HG02870 (cell line): ENCODE results near the gene CNTN4.
"Not testable (repeated sequence)": the region's sequence is repeated elsewhere in the genome, so short reads cannot be mapped to it uniquely, and the experiment has no call there.

Experiments
- ATAC-seq: cut with Tn5 transposase; IDR thresholded peaks from one replicate; pipeline ENCODE4 v1.9.1; 2021; ENCODE audit warnings: mild to moderate bottlenecking, moderate library complexity; ENCODE audit not compliant: unreplicated experiment

The CNTN4 gene

DNA sequence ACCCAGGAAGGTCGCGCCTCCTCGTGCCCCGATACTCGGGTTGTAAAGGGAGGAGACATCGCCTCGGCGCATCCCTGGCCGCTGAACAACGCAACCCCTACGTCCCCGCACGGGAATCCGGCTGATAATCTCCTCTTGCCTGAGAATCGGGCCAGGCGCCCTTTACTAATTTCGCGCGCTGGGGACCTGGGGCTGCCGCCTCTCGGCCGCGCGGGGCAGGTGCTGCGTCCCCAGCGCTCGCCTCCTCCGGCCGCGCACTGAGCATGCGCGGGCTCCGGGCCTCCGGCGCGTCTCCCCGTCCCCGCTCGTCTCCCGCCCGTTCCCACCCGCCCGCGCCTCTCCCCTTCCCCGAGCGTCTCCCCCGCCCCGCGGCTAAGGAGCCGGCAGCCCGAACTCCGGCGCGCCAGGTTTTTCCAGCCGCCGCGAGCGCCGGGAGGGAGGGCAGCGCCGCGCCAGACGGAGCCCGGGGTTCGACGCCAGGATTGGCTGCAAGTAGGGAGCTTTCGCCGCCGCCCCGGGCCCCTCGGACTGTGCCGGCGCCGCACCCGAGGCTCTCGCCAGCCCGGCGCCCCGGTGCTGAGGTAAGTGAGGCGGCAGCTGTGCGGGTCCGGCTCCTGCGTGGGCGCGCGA, at the start of gene CNTN4:
Gene CNTN4 (plus strand): TSS at position 469 of the 630 bp plus-strand sequence.
- no peak for ATAC-seq

DNA sequence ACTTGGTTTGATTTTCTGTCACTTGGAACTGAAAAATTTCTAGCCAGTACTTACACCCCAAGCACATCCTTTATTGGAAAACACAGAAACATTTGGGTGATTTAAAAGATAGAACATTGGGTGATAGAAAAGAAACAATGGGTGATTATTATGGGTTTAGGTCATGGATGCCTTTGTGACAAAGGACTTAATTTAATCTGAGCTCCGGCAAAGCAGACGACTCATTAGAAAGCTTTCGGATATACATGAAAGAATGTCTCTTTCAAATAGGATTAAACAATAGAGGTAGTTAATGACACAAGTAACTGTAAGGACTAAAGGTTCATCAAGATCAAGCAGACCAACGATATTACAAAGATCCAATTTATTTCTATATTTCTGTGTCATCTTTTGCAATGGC, 37.3 kb upstream of the CNTN4 start:
- ATAC-seq: no peak

DNA sequence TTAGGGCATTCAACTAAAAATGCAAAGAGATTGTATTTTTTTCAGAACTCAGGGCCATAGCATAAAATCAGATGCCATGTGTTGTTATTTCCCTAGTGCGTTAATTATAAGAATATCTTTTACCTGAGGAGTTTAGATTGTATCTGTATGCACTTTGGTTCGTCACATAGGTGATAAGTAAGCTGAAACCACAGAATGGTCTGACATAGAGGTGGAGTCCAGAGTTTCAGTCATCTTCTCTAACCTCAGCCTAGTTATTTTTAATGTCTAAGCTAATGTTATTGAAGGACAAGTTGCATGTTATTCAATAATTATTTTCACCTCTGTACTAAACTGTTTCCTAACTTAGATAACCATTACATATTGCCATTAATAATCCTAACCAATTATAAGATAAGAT, 27.1 kb upstream of the CNTN4 start:
- no peak for ATAC-seq

DNA sequence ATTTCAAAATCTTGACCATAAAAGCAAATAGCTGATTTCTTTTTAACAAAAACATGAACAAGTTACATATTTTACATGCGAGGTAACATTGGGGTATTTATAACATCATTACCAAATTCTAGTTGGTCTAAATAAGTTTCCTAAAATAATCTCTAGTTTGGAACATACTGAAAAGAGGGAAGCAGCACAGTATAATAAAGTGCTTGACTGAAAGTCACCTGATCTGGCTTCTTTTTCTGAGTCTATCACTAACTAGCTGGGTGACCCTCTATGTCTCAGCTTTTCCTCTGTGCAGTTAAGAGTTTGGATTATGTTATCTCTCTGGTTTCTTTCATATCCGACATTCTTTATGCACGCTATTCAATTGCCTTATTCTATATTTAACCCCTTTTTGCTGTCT, 19.8 kb upstream of the CNTN4 start:
- no peak for ATAC-seq

DNA sequence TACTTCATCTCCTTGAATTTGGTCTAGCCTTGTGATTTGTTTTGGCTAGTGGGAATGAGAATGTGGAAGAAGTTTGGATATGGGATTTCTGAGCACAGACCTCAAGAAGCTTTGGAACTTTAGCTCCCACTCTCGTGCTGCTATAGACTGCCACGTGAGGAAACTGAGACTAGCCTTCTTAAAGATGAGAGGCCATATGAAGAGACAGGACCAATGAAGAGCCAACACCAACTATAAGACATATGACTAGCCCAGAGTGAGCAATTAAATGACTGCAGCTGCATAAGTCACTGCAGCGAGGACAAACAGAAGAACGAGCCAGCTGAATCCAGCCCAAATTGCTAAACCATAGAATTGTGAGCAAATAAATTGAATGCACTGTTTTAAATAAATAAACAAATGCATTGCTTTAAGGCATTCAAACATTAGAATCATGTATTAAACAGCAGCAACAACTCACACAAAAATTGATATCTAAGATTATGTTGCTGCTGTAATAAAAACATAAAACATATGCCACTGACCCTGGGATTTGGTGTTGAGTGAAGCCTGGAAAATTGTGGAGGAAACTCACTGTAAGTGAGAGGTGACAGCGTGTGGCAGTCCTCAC, 15.7 kb upstream of the CNTN4 start:
- ATAC-seq: no peak

DNA sequence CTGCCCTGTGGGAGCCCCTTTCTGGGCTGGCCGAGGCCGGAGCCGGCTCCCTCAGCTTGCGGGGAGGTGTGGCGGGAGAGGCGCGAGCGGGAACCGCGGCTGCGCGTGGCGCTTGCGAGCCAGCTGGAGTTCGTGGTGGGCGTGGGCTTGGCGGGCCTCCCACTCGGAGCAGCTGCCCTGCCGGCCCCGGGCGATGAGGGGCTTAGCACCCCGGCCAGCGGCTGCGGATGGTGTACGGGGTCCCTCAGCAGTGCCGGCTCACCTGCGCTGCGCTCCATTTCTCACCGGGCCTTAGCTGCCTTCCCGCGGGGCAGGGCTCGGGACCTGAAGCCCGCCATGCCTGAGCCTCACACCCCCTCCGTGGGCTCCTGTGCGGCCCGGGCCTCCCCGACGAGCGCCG, 15.1 kb upstream of the CNTN4 start:
- not testable (repeated sequence) for ATAC-seq

DNA sequence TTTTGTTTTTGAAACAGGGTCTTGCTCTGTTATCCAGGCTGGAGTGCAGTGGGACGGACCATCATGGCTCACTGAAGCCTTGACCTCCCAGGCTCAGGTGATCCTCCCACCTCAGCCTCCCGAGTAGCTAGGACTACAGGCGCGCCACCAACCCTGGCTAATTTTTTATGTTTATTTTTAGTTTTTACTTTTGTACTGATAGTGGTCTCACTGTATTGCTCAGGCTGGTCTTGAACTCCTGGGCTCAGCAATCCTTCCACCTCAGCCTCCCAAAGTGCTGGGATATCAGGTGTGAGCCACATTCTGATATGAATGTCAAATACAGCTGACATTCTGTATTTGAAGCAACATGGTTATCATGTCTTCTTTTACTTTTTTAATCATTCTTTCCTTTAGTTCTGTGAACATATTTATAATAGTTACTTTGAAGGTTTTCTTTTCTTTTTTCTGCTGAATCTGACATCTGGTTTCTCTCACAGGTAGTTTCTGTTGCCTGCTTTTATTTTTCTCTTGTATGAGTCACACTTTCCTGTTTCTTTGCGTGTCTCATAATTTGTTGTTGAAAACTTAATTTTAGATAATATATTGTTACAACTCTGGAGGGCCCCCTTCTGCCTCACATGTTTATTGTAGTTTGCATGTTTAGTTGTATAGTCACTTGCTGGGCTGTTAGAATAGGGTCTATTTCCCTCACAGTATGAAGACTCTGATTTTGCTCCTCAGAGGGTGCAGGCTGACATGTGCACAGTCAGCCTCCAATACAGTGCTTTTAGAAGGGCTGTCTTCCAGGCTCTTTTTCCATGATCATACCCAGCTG, 8.4 kb upstream of the CNTN4 start:
- no peak for ATAC-seq

DNA sequence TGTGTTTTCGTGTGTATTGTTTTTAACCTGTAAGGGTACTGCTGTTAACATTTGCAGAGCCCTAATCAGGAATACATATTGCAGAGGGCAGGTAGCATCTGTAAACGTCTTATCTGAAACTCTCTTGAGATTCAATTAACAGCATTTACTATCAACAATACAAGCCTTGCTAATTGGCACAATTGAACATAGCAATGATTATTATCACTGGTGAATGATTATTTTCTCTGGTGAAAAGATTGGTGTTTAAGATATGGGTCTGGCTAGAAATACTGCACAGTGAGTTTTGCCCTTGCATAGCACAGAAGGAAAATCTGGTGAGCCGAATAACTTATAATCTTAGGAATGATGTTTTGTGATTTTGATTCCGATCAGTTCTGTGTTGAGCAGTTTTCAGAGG, 5.9 kb upstream of the CNTN4 start:
- no peak for ATAC-seq

DNA sequence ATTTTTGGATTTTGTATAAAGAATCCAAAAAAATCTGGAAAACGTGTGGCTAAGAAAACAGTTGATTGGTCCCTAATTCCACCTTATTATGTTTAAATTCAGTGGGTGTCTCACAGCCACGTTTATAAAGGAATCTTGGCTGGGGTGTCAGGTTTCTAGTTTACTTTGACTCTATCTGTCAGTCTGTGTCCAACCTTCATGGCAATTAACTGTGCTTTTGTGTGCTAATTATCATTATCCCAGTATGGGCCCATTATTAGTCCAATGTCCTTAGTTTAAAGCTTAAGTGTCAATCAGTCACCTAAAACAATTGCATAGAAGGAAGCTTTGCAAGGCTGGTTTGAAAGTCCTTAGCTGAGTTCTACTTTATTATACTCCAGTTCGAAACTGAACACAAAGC, 3.7 kb upstream of the CNTN4 start:
- ATAC-seq: no peak

DNA sequence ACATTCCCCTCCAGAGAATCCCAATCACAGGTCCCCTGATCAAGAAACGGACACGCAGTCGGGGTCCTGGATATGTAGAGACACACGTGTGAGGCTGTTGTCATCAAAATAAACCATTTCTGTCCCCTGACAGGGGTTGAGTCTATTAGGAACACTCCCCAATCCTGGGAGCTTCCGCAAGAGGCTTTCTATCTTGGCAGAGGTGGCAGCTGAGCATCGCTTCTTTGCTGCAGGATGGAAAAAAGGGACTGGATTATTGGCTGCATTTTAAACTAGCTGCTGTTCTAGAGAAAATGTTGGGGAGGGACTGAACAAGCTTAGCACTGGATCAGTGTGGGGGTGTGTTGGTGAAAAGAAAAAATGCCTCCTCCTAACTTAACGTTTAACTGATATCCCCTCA, 2.5 kb upstream of the CNTN4 start:
- no peak for ATAC-seq

DNA sequence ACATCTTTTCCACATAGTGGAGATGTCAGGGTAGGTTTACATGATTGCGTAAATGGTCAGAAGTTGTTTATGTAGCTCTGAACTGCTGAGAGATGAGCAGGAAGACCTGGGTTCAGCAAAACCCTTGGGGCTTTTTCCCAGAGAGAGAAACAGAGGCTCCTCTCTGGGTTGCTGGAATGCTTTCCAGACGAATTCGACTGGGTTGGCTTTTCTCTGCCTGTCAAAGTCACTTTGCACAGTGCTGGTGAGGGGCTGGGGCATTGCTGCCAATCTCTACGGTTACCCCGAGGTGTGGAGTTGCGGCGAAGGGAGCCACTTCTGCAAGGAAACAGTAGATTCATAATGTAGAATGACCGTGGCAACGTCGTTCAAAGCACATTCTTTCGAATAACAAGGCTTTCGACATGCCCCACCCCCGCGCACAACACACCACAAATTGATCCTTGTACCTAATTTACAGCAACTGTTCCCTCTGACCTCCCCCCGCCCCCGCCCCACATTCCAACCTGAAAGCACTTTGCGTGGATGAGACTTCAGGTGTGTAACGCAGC, 950 bp upstream of the CNTN4 start:
- no peak for ATAC-seq

DNA sequence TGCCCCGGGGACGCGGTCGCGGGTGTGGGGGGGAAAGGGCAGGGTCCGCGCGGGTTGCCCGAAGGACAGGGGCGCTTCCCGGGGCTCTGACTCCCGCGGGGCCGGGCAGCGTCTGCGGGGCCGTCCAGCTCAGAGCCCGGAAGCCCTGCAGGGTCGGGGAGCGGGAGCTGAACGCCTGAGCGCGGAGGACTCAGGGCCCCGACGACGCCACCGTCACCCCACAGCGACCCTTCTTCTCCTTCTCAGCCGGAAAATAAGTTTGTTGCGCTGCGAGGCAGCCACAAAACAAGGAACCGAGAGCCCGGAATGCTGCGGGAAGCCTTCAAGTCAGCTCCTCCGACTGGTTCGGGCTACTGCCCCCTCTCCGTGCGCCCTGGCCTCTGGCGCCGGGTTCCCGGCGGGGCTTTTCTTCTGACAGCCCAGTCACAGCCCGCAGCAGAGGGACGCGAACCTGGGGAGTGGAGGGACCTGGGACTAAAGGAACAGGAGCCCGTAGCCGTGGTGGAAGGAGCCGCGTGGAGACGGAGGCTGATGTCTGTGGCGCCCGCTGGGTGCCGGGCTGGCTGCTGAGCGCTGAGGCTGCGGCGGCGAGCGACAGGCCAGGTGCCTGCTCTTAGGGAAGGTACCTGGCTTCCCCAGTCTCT, 484 bp downstream of the CNTN4 start:
- no peak for ATAC-seq

DNA sequence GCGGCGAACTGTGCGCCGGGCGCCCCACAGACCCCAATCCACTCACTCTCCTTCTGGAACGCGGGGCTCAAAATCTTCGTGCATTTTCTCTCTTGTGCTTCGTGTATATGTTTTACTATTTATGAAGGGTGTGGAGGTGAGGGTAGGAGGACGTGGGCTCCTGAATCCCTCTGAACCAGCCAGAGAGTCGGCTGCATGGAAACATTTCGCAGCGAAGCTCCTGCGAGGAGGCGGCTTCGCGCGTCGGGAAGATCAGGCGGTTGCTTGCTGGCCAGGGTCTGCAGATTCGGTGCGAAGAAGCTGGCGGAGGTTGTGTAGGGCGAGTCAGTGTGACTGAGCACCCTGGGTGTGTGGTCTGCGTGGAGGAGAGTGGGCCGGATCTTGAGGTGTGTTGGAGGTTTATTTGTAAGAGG, 1.1 kb downstream of the CNTN4 start:
- ATAC-seq: no peak

DNA sequence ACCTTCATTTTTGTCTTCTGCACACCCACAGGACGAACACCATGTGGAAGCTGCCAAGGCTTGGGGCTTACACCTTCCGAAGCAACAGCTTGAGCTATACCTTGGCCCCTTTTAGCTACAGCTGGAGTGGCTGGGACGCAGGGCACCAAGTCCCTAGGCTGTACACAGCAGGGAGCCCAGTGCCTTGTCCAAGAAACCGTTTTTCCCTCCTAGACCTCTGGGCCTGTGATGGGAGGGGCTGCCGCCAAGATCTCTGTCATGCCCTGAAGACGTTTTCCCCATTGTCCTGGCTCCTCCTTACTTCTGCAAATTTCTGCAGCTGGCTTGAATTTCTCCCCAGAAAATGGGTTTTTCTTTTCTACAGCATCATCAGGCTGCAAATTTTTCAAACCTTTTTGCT, 7.8 kb downstream of the CNTN4 start:
- no peak for ATAC-seq

DNA sequence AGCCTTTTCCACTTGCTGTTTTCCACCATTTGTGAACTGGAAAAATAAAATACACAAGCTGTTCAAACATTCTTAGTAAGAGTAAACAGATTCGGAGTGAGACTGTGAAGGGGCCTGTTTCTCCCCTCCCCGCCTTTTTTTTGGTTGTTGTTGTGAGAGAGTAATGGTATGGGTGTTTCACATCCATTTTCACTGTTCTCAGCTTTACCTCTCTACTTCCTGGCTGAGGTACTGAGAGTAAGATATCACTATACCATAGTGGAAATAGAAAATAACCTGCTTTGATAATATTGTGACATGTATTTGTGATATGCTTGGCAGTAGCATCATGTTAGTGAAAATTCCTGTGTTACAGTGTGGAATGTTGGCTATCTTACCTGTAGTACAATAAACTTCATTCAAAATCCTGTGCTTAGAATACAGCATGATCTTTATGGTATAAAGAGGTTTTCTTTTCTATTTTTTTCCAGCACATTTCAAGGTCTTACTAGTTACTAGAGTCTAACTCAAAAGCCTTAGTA, 12.0 kb downstream of the CNTN4 start:
- ATAC-seq: no peak

DNA sequence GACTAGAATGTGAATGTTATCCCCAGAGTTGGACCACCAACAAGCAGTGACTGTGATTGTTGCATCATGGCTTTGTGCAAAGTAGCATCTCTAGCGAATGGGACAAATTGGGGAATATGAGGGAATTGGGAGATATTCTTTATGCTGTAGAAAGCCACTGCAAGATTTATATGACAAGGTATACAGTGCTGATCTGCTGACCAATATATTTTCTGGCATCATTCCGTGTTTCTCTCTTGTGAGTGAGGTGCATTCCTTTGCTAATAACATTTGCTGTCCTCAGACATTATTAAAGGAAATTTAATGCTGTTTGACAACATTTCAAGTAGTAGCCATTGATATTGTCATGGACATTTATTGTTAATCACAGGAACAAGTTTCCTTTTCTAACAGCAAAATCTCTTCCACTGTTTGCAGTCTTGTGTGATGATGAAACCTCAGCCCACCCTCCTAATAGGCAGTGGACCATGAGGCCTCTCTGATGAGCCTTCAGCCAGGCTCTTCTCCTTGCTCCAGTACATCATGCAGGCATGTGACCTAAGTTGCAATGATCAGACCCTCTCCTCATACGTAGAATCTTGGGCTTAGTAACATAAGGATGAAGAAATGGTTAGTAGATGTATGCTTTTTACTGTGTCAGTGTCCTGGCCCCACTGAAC, 16.1 kb downstream of the CNTN4 start:
- no peak for ATAC-seq

DNA sequence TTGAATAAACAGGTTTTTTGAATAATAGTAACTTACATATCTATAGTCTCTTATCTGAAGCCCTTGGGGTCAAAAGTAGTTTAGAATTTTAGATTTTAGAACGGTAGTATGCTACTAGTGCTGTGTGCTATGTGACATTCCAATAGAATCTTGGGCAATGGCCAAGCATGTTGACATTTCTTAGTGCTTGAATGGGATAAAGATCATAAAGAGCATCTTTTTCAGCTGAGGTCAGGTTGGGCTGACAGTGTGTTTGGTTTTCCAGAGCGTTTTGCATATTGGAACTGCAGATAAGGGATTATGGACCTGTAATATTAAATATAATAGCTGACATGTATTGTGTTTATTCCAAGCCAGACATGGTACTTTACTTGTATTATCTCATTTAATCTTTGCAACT, 32.1 kb downstream of the CNTN4 start:
- no peak for ATAC-seq

DNA sequence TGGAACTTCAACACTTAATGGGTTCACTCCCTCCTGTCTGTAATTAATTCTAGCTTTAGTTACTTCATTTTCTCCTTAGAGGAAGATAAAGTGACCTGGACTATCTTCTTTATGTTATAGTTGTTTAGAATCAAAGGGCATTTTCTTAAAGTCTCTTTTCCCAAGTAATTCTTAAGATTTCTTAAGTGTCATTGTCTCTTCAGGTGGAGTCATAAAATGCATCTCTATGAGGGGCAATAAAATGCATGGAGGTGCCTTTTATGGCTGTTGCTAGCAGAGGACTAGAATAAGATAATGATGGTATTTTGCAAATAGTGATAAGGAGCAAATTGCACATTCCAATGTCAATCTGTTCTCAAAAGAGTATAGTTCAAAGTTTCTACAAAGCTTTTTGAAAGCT, 34.5 kb downstream of the CNTN4 start:
- ATAC-seq: no peak

DNA sequence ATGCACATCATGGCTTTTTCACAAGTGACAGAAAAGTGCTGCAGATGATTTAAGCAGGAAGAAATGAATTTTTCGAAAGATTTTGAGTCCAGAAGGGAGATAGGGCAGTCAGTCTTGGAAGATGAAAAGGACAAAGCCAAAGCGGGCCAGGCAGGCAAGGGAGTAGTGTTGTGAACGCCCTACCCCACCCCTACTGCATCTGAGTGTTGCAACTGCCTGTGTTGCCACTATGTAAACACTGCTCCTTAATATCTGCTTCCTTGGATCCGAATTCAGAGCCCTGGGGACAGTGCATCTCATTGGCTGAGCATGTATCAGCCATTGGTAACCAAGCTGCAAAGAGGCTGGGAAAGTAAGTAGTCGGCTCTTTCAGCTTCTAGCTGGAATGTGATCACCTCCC, 39.0 kb downstream of the CNTN4 start:
- ATAC-seq: no peak

DNA sequence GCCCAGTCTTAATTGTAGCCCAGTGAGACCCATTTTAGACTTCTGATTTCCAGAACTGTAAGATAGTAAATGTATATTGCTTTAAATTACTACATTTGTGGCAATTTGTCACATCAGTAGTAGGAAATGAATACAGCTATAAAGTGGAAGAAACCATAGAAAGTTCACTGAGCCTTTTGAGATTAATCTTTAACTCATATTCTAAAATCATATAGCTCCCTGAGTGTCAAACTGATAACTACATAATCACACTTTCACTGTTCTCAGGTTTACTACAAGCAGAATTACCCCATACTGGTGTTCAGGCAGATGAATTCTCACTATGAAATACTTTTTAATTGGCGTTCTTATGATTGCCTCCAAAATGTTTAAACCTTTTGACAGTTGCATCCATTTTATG, 42.8 kb downstream of the CNTN4 start:
- ATAC-seq: no peak
